Measurements from ENCODE around the gene SHANK3.

DNA sequence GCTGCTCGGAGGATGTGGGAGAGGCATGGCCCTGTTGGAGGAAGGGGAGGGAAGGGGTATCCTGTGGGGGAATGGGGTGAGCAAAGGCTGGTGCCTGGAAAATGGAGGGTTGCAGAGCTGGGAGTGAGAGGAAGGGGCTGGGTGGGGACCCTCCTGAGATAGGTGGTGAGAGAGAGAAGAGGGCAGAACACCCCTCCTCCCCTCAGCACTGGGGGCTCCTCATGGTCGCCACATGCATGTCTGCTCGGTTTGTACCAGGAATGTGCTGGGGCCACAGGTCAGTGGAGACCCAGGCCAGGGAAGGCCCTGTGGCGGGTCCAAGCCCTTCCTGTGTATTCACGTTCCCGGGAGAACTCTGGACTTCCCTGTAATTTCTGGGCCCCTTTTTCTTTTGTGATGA is 37.6 kb downstream of the SHANK3 start:
- no peak for TF ChIP-seq POLR2A (IDR thresholded peaks at IDR 0.05)
- TF ChIP-seq, protein P1, sequence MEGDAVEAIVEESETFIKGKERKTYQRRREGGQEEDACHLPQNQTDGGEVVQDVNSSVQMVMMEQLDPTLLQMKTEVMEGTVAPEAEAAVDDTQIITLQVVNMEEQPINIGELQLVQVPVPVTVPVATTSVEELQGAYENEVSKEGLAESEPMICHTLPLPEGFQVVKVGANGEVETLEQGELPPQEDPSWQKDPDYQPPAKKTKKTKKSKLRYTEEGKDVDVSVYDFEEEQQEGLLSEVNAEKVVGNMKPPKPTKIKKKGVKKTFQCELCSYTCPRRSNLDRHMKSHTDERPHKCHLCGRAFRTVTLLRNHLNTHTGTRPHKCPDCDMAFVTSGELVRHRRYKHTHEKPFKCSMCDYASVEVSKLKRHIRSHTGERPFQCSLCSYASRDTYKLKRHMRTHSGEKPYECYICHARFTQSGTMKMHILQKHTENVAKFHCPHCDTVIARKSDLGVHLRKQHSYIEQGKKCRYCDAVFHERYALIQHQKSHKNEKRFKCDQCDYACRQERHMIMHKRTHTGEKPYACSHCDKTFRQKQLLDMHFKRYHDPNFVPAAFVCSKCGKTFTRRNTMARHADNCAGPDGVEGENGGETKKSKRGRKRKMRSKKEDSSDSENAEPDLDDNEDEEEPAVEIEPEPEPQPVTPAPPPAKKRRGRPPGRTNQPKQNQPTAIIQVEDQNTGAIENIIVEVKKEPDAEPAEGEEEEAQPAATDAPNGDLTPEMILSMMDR (IDR thresholded peaks at IDR 0.05): no peak
